DND-41 (cell line): Measurements from ENCODE around the gene PTPN3.

Experiments used
- CTCF ChIP-seq: IDR thresholded peaks from 2 replicates; pipeline ENCODE4 v1.5.1; 2012; ENCODE audit warnings: borderline replicate concordance, low read length, moderate library complexity, mild to moderate bottlenecking; ENCODE audit not compliant: poor library complexity, severe bottlenecking; ENCODE audit errors: extremely low read depth
- EZH2 ChIP-seq: IDR thresholded peaks from 3 replicates; pipeline ENCODE4 v1.6.1; 2012; ENCODE audit warnings: borderline replicate concordance, low read depth, mild to moderate bottlenecking, moderate library complexity, low read length, inconsistent platforms; ENCODE audit not compliant: severe bottlenecking

GRCh38 chr9:109331353-109331752 is 166.8 kb downstream of the PTPN3 start:
- no peak for TF ChIP-seq CTCF
- TF ChIP-seq EZH2, result no peak
